C4-2B (cell line): ENCODE results near the gene PCDHA4.
"Not testable (repeated sequence)": the region's sequence is repeated elsewhere in the genome, so short reads cannot be mapped to it uniquely, and the experiment has no call there.

Experiments
- H3K27ac ChIP-seq: fragments of 450-650 bp; 2 replicates; pipeline ENCODE4 v1.5.1; 2017
- CTCF ChIP-seq: fragments of 450-650 bp; conservative IDR thresholded peaks from 2 replicates; pipeline ENCODE4 v1.5.1; 2017; ENCODE audit warnings: mild to moderate bottlenecking
- ZFX ChIP-seq: fragments of 450-650 bp; IDR thresholded peaks from 2 replicates; pipeline ENCODE4 v1.6.1; 2017

PCDHA4 gene

DNA sequence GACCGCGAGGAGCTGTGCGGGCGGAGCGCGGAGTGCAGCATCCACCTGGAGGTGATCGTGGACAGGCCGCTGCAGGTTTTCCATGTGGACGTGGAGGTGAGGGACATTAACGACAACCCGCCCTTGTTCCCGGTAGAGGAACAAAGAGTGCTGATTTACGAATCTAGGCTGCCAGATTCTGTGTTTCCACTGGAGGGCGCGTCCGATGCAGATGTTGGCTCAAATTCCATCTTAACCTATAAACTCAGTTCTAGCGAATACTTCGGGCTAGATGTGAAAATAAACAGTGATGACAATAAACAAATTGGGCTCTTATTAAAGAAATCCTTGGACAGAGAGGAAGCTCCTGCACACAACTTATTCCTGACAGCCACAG is 21.5 kb downstream of the PCDHA4 start:
- no peak overlapping the region for H3K27ac ChIP-seq
- TF ChIP-seq CTCF (peak; percentile 36; the same call in 1 of the 2 replicates), ZFX (no peak)

GRCh38 chr5:140829511-140830501 is 22.9 kb downstream of the PCDHA4 start:
- H3K27ac ChIP-seq: not testable (repeated sequence)

- no peak within 1 kb of the TSS for H3K27ac ChIP-seq
- TF ChIP-seq ZFX: no peak
- TF ChIP-seq CTCF: peak; percentile 57
Observed at GRCh38 chr5:140833993-140834392, 27.1 kb downstream of the PCDHA4 start, which contains the start of gene PCDHA7. Gene PCDHA7, plus strand, starts transcription at chr5:140834269. Its CDS starts 115 bp downstream, at chr5:140834384.

GRCh38 chr5:140834439-140835008 is 27.7 kb downstream of the PCDHA4 start:
- peak; percentile 36; the same call in 1 of the 2 replicates for TF ChIP-seq CTCF
- not testable (repeated sequence) for H3K27ac ChIP-seq

DNA sequence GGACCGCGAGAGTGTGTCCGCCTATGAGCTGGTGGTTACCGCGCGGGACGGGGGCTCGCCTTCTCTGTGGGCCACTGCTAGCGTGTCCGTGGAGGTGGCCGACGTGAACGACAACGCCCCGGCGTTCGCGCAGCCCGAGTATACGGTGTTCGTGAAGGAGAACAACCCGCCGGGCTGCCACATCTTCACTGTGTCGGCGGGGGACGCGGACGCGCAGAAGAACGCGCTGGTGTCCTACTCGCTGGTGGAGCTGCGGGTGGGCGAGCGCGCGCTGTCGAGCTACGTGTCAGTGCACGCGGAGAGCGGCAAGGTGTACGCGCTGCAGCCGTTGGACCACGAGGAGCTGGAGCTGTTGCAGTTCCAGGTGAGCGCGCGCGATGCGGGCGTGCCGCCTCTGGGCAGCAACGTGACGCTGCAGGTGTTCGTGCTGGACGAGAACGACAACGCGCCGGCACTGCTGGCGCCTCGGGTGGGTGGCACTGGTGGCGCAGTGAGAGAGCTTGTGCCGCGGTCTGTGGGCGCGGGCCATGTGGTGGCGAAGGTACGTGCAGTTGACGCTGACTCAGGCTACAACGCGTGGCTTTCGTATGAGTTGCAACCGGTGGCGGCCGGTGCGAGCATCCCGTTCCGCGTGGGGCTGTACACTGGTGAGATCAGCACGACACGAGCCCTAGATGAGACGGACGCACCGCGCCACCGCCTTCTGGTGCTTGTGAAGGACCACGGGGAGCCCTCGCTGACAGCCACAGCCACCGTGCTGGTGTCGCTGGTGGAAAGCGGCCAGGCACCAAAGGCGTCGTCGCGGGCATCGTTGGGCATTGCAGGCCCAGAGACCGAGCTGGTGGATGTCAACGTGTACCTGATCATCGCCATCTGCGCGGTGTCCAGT is 29.0 kb downstream of the PCDHA4 start:
- TF ChIP-seq ZFX (no peak), CTCF (no peak)
- H3K27ac ChIP-seq: no peak overlapping the region

DNA sequence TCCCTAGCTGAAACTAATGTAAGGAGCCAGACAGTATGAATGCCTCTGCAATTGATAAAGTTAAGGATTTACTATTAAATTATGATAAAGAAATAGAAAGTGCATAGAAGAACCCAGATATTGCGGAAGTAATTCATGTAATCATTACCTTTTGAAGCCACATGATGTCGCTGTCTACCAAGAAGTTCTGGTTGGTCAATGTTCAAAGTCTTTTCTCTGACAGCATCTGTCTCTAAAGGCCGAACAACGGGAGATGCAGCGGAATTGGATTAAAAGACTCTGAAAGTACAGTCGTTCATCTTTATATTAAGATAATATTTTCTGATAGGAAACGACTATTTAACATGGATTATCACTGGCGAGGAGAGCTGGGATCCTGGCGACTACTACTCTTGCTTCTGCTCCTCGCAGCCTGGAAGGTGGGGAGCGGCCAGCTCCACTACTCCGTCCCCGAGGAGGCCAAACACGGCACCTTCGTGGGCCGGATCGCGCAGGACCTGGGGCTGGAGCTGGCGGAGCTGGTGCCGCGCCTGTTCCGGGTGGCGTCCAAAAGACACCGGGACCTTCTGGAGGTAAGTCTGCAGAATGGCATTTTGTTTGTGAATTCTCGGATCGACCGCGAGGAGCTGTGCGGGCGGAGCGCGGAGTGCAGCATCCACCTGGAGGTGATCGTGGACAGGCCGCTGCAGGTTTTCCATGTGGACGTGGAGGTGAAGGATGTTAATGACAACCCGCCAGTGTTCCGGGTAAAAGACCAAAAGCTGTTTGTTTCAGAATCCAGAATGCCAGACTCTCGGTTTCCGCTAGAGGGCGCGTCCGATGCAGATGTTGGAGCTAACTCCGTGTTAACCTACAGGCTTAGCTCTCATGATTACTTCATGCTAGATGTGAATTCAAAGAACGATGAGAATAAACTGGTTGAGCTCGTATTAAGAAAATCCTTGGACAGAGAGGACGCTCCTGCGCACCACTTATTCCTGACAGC is 34.4 kb downstream of the PCDHA4 start, which contains the start of gene PCDHA8:
Gene PCDHA8 (plus strand): TSS at position 210 of the 985 bp plus-strand sequence. CDS start 135 bp downstream, at position 345.
- TF ChIP-seq CTCF: peak; percentile 83
- no peak for TF ChIP-seq ZFX

More for the DNA sequence above, 34.4 kb downstream of the PCDHA4 start, which contains the start of gene PCDHA8:
- no peak within 1 kb of the TSS for H3K27ac ChIP-seq
